ENCODE data around the gene PDGFA. TPM values are rescaled to one million over a fixed set of nuclear protein-coding genes. Genes with fewer than 3 reads are reported as not detected.

PDGFA gene
- total RNA-seq, 1 donor from 2014 or later: 78.8 TPM

DNA sequence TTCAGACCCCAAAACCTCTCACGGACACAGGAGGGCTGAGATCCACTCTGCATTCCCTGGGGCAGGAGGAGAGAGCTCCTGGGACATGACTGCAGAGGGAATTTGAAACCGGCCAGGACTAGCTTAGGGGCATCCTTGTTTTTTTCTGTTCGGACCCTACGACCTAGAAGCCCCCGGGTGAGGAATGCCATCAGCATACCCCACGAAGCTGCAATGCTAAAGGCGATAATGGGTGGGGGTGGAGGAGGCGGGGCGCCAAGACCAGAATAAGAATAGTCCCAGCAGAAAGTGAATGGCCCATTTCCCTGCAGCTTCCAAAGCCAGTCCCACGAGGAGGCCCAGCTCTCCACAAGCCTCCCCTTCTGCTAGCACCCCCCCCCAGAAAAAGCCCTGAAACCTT, 4.0 kb downstream of the PDGFA start:
- H3K27me3 Mint-ChIP-seq (ENCODE audit: low read depth): peaks cover 7% of the 10 kb centered on the region
- peaks cover 37% of the 10 kb centered on the region for H3K4me1 Mint-ChIP-seq
- H3K36me3 Mint-ChIP-seq: no peaks in the 10 kb centered on the region
- peak overlapping the region; percentile 54 for H3K4me3 Mint-ChIP-seq
- TF ChIP-seq, protein P1, sequence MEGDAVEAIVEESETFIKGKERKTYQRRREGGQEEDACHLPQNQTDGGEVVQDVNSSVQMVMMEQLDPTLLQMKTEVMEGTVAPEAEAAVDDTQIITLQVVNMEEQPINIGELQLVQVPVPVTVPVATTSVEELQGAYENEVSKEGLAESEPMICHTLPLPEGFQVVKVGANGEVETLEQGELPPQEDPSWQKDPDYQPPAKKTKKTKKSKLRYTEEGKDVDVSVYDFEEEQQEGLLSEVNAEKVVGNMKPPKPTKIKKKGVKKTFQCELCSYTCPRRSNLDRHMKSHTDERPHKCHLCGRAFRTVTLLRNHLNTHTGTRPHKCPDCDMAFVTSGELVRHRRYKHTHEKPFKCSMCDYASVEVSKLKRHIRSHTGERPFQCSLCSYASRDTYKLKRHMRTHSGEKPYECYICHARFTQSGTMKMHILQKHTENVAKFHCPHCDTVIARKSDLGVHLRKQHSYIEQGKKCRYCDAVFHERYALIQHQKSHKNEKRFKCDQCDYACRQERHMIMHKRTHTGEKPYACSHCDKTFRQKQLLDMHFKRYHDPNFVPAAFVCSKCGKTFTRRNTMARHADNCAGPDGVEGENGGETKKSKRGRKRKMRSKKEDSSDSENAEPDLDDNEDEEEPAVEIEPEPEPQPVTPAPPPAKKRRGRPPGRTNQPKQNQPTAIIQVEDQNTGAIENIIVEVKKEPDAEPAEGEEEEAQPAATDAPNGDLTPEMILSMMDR (IDR thresholded peaks at IDR 0.05; ENCODE audit: unreplicated experiment): no peak
- no peak overlapping the region for H3K27ac Mint-ChIP-seq
- no peaks in the 10 kb centered on the region for H3K9me3 Mint-ChIP-seq
- no peak for DNase-seq (ENCODE audit: low spot score in 2 of 2, unreplicated experiment in 2 of 2)

GRCh38 chr7:514651-515598, 4.7 kb downstream of the PDGFA start:
- Mint-ChIP-seq H3K9me3 (no peaks in the 10 kb centered on the region), H3K27ac (peak overlapping the region; percentile 12), H3K4me1 (peaks cover 37% of the 10 kb centered on the region), H3K4me3 (peak overlapping the region; percentile 54), H3K36me3 (no peaks in the 10 kb centered on the region), H3K27me3 (ENCODE audit: low read depth) (peaks cover 7% of the 10 kb centered on the region)
- DNase-seq (ENCODE audit: low spot score in 2 of 2, unreplicated experiment in 2 of 2): no peak
- TF ChIP-seq, protein P1 (IDR thresholded peaks at IDR 0.05; ENCODE audit: unreplicated experiment): no peak

GRCh38 chr7:514242-514641, 5.4 kb downstream of the PDGFA start:
- TF ChIP-seq, protein P1 (IDR thresholded peaks at IDR 0.05; ENCODE audit: unreplicated experiment): no peak
- no peaks in the 10 kb centered on the region for H3K36me3 Mint-ChIP-seq
- H3K4me1 Mint-ChIP-seq: peaks cover 37% of the 10 kb centered on the region
- H3K9me3 Mint-ChIP-seq: no peaks in the 10 kb centered on the region
- H3K27ac Mint-ChIP-seq: no peak overlapping the region
- DNase-seq (ENCODE audit: low spot score in 2 of 2, unreplicated experiment in 2 of 2): no peak
- peaks cover 7% of the 10 kb centered on the region for H3K27me3 Mint-ChIP-seq (ENCODE audit: low read depth)
- no peak overlapping the region for H3K4me3 Mint-ChIP-seq

GRCh38 chr7:513521-514166, 6.0 kb downstream of the PDGFA start:
- Mint-ChIP-seq H3K27me3 (ENCODE audit: low read depth) (peaks cover 7% of the 10 kb centered on the region), H3K9me3 (no peaks in the 10 kb centered on the region), H3K4me3 (no peak overlapping the region), H3K4me1 (peaks cover 37% of the 10 kb centered on the region), H3K27ac (peak overlapping the region; percentile 47), H3K36me3 (no peaks in the 10 kb centered on the region)
- DNase-seq (ENCODE audit: low spot score in 2 of 2, unreplicated experiment in 2 of 2): no peak
- TF ChIP-seq, protein P1 (IDR thresholded peaks at IDR 0.05; ENCODE audit: unreplicated experiment): no peak

- H3K4me3 Mint-ChIP-seq: no peak overlapping the region
- DNase-seq (ENCODE audit: low spot score in 2 of 2, unreplicated experiment in 2 of 2): no peak
- H3K27ac Mint-ChIP-seq: peak overlapping the region; percentile 72
- H3K9me3 Mint-ChIP-seq: no peaks in the 10 kb centered on the region
- TF ChIP-seq, protein P1 (IDR thresholded peaks at IDR 0.05; ENCODE audit: unreplicated experiment): no peak
- peaks cover 32% of the 10 kb centered on the region for H3K4me1 Mint-ChIP-seq
- peaks cover 3% of the 10 kb centered on the region for H3K27me3 Mint-ChIP-seq (ENCODE audit: low read depth)
- H3K36me3 Mint-ChIP-seq: no peaks in the 10 kb centered on the region
Observed at GRCh38 chr7:512541-513311, 6.9 kb downstream of the PDGFA start.

Data from mesothelial cell of epicardium (in vitro differentiated cells).